OCI-M1 (cell line): ENCODE measurements around the gene CCL2.
"Not testable (repeated sequence)": the region's sequence is repeated elsewhere in the genome, so short reads cannot be mapped to it uniquely, and the experiment has no call there.

Experiments
- DNase-seq: peaks from one replicate; lab custom pipeline; 2025; lab: John Stamatoyannopoulos, UW

The CCL2 gene

GRCh38 chr17:34254651-34255380 is at the start of gene CCL2:
TSS of gene CCL2 (plus strand) at chr17:34255285. CDS start at chr17:34255350, 65 bp downstream.
- DNase-seq: peak; percentile 67

- DNase-seq: no peak
Measured at GRCh38 chr17:34205401-34205800, 49.7 kb upstream of the CCL2 start.

- no peak for DNase-seq
Measured at GRCh38 chr17:34206569-34206968, 48.5 kb upstream of the CCL2 start.

- DNase-seq: no peak
Measured at GRCh38 chr17:34207572-34207971, 47.5 kb upstream of the CCL2 start.

- DNase-seq: no peak
Measured at GRCh38 chr17:34218748-34219147, 36.3 kb upstream of the CCL2 start.

GRCh38 chr17:34219405-34219804 is 35.7 kb upstream of the CCL2 start:
- no peak for DNase-seq

GRCh38 chr17:34220045-34220751 is 34.9 kb upstream of the CCL2 start:
- no peak for DNase-seq

- DNase-seq: no peak
Measured at GRCh38 chr17:34220752-34221395, 34.2 kb upstream of the CCL2 start.

- no peak for DNase-seq
Measured at GRCh38 chr17:34221411-34221810, 33.7 kb upstream of the CCL2 start.

- DNase-seq: no peak
Measured at GRCh38 chr17:34222722-34223497, 32.2 kb upstream of the CCL2 start.

GRCh38 chr17:34225046-34225445 is 30.0 kb upstream of the CCL2 start:
- no peak for DNase-seq

GRCh38 chr17:34226011-34226743 is 28.9 kb upstream of the CCL2 start:
- DNase-seq: no peak

- DNase-seq: no peak
Measured at GRCh38 chr17:34226744-34227034, 28.4 kb upstream of the CCL2 start.

- not testable (repeated sequence) for DNase-seq
Measured at GRCh38 chr17:34227293-34227692, 27.8 kb upstream of the CCL2 start.

GRCh38 chr17:34227707-34228106 is 27.4 kb upstream of the CCL2 start:
- DNase-seq: no peak

- no peak for DNase-seq
Measured at GRCh38 chr17:34228781-34229180, 26.3 kb upstream of the CCL2 start.

- no peak for DNase-seq
Measured at GRCh38 chr17:34230342-34230741, 24.7 kb upstream of the CCL2 start.

GRCh38 chr17:34234616-34235015 is 20.5 kb upstream of the CCL2 start:
- DNase-seq: no peak

- no peak for DNase-seq
Measured at GRCh38 chr17:34235389-34236028, 19.6 kb upstream of the CCL2 start.

- peak; percentile 49 for DNase-seq
Measured at GRCh38 chr17:34236281-34236892, 18.7 kb upstream of the CCL2 start.

- DNase-seq: no peak
Measured at GRCh38 chr17:34237458-34237857, 17.6 kb upstream of the CCL2 start.
